ENCODE measurements around the gene CYP2U1. TPM values are rescaled to one million over a fixed set of nuclear protein-coding genes. Genes with fewer than 3 reads are reported as not detected.

CYP2U1 gene
- total and polyA plus RNA-seq, 2 of the 4 experiments (the other 2 are of a cell fraction): 6.1 to 11.1 TPM

DNA sequence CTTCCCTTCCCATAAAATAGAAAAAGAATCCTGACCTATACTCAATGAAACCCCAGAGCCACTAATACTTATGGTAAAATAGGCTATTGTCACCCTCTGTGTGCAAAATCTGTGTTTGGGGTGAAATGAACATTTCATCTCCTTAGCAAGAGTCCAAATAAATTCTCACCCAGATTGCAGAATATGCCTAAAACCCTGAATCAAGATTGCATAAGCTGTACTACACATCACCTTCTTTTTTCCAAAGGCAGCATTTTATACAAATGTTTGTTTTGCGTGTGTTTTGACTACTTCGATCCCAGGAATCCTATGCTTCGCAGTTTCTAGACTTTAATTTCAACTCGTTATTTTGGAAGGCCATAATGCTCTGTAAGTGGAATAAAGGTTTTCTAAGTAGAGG lies 46.1 kb downstream of the CYP2U1 start:
- ChIA-PET POLR2A (ENCODE audit: unreplicated experiment) (no interaction called here), CTCF (interaction anchor here (0.7 kb wide), 1 partner anchor 76 kb away, joined by 3 read pairs; no protein-coding TSS in a partner anchor)
- Histone ChIP-seq H3K4me1 (ENCODE audit: control insufficient read depth, insufficient read depth, low read length) (no peaks in the 10 kb centered on the region), H4K20me1 (ENCODE audit: insufficient read depth, low read length) (no peaks in the 10 kb centered on the region), H2AFZ (replicated peaks; ENCODE audit: low read length, poor library complexity) (no peak overlapping the region), H4K5ac (ENCODE audit: low read depth, low read length) (no peak overlapping the region), H2AK9ac (replicated peaks; ENCODE audit: low read depth, low read length, poor library complexity) (no peak overlapping the region), H3K9me3 (ENCODE audit: control insufficient read depth, insufficient read depth, low read length) (peaks cover 2% of the 10 kb centered on the region; the same call in 1 of the 2 replicates), H2BK15ac (ENCODE audit: low read depth, low read length) (no peak overlapping the region), H3K9me1 (ENCODE audit: insufficient read depth, low read length) (no peaks in the 10 kb centered on the region), H3K4me2 (ENCODE audit: low read depth, low read length) (no peak overlapping the region), H4K91ac (ENCODE audit: insufficient read depth, low read depth, low read length) (no peak overlapping the region), H3K14ac (replicated peaks; ENCODE audit: low read depth, low read length) (no peak overlapping the region), H2AK5ac (ENCODE audit: low read depth, low read length) (no peak overlapping the region), H3K23ac (ENCODE audit: low read depth, low read length) (no peak overlapping the region), H3K27ac (ENCODE audit: insufficient read depth, low read length) (no peak overlapping the region), H3K56ac (ENCODE audit: extremely low read depth, insufficient read depth, low read length) (no peak overlapping the region), H3K79me1 (ENCODE audit: low read depth in 1 of 2, low read length in 2 of 2) (no peaks in the 10 kb centered on the region), H2BK120ac (ENCODE audit: low read depth, low read length) (no peak overlapping the region), H2BK20ac (ENCODE audit: low read depth, low read length) (no peak overlapping the region), H3K4ac (ENCODE audit: low read depth, low read length) (no peak overlapping the region), H2BK5ac (ENCODE audit: low read depth, low read length, poor library complexity, severe bottlenecking) (no peak overlapping the region), H4K8ac (ENCODE audit: low read depth in 2 of 2, low read length in 2 of 2) (no peak overlapping the region), H3K36me3 (ENCODE audit: control insufficient read depth, insufficient read depth, low read length) (no peaks in the 10 kb centered on the region), H3K27me3 (ENCODE audit: control insufficient read depth, insufficient read depth, low read length) (no peaks in the 10 kb centered on the region; the same call in 1 of the 2 replicates), H3K4me3 (ENCODE audit: insufficient read depth, low read depth, low read length) (no peak overlapping the region), H3K18ac (ENCODE audit: low read depth, low read length) (no peak overlapping the region), H3K9ac (ENCODE audit: low read depth, low read length) (no peak overlapping the region)
- TF ChIP-seq, protein P1, sequence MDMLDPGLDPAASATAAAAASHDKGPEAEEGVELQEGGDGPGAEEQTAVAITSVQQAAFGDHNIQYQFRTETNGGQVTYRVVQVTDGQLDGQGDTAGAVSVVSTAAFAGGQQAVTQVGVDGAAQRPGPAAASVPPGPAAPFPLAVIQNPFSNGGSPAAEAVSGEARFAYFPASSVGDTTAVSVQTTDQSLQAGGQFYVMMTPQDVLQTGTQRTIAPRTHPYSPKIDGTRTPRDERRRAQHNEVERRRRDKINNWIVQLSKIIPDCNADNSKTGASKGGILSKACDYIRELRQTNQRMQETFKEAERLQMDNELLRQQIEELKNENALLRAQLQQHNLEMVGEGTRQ (IDR thresholded peaks at IDR 0.05; ENCODE audit: low read depth, low read length): no peak
- TF ChIP-seq MXI1 (IDR thresholded peaks at IDR 0.05; ENCODE audit: borderline replicate concordance, low read depth, low read length) (no peak), RFX5 (IDR thresholded peaks at IDR 0.05; ENCODE audit: low read depth, low read length) (no peak), FOS (IDR thresholded peaks at IDR 0.05; ENCODE audit: low read depth, low read length) (no peak), MAZ (IDR thresholded peaks at IDR 0.05; ENCODE audit: borderline replicate concordance, low read depth, low read length) (no peak), BHLHE40 (IDR thresholded peaks at IDR 0.05; ENCODE audit: low read depth, low read length) (no peak), RAD21 (IDR thresholded peaks at IDR 0.05; ENCODE audit: low read length) (no peak), SMC3 (IDR thresholded peaks at IDR 0.05; ENCODE audit: low read depth, low read length) (no peak), CHD1 (IDR thresholded peaks at IDR 0.05; ENCODE audit: low read depth, low read length) (no peak), MAFK (IDR thresholded peaks at IDR 0.05; ENCODE audit: low read depth, low read length) (no peak), RCOR1 (IDR thresholded peaks at IDR 0.05; ENCODE audit: insufficient replicate concordance, low read length) (no peak), CEBPB (IDR thresholded peaks at IDR 0.05; ENCODE audit: low read depth, low read length) (no peak), NFE2L2 (IDR thresholded peaks at IDR 0.05; ENCODE audit: low read depth, low read length) (no peak), POLR2A (IDR thresholded peaks at IDR 0.05; ENCODE audit: low read depth, low read length) (no peak), CTCF (conservative IDR thresholded peaks at IDR 0.05; ENCODE audit: low read depth, low read length) (no peak)
- TF ChIP-seq, protein P2, sequence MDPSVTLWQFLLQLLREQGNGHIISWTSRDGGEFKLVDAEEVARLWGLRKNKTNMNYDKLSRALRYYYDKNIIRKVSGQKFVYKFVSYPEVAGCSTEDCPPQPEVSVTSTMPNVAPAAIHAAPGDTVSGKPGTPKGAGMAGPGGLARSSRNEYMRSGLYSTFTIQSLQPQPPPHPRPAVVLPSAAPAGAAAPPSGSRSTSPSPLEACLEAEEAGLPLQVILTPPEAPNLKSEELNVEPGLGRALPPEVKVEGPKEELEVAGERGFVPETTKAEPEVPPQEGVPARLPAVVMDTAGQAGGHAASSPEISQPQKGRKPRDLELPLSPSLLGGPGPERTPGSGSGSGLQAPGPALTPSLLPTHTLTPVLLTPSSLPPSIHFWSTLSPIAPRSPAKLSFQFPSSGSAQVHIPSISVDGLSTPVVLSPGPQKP (IDR thresholded peaks at IDR 0.05; ENCODE audit: borderline replicate concordance, low read depth, low read length): no peak
- in situ Hi-C loops (cut with MboI; ENCODE audit: low sequenced_read_pairs) (no loop called here), dilution Hi-C loops (cut with HindIII; ENCODE audit: low sequenced_read_pairs, unreplicated experiment) (no loop called here), intact Hi-C loops (cut with micrococcal nuclease) (no loop called here)
- DNase-seq: no peak
- no TSS peak for BruUV-seq (replicated peaks)
- no CpG with 5 or more reads among the region's 4 CpGs for WGBS, 2 experiments (ENCODE audit: extremely low coverage in 2 of 2, insufficient read length in 1 of 2)
- ATAC-seq (ENCODE audit: low read depth): no peak
